ENCODE data around the gene CFAP97D2. TPM values are rescaled to one million over a fixed set of nuclear protein-coding genes. Genes with fewer than 3 reads are reported as not detected.
A peak's percentile ranks its signal among the peaks of the same experiment; 100 is the strongest.

The CFAP97D2 gene
- polyA plus RNA-seq, 3 donors = 0.21 TPM; not detected in 2

DNA sequence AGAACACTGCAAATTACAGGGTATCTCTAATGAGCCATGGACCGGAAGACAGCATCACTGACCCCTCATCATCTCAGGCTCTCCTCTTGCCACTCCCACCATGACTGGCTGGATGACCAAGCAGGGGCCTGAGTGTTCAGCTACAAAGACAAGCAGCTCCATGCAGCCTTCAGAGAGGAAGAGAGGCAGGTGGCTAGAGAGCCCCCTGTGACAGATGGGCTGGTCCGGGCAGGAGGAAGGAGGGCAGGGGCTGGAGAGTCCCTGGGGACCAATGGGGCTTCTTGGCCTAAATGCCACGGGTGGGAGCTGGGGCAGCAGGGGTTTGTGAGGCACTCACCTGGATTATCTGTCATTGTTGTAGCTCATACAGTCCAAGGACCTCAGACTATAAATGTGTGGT is 33.8 kb upstream of the CFAP97D2 start:
- H3K36me3 ChIP-seq (replicated peaks in 1 of 2; ENCODE audit: control insufficient read depth in 1 of 2, insufficient read depth in 2 of 2, low read length in 2 of 2) = no peaks in the 10 kb centered on the region
- no peak overlapping the region for H3K27ac ChIP-seq (ENCODE audit: low read depth in 1 of 2, low read length in 2 of 2)
- H3K9me3 Mint-ChIP-seq = peaks cover 0 to 5% (median 0%) of the 10 kb centered on the region in 7 donors
- intact Hi-C loops (cut with micrococcal nuclease) = no loop called here
- peaks cover 38% of the 10 kb centered on the region for H3K4me1 Mint-ChIP-seq
- DNase-seq = no peak
- H3K27me3 Mint-ChIP-seq (ENCODE audit: low read depth in 3 of 3) = peaks cover 13 to 15% (median 15%) of the 10 kb centered on the region in 3 donors
- H3K9ac ChIP-seq (ENCODE audit: insufficient read depth, low read length, poor library complexity, severe bottlenecking) = no peak overlapping the region
- 30% methylated on average over 3 of the region's 3 CpGs for WGBS (ENCODE audit: insufficient coverage)
- H3K4me1 ChIP-seq (ENCODE audit: control insufficient read depth in 1 of 2, insufficient read depth in 2 of 2, low read length in 2 of 2) = peaks cover 47 to 62% of the 10 kb centered on the region in 2 donors
- H3K4me3 ChIP-seq (replicated peaks in 1 of 3; ENCODE audit: low read depth in 2 of 3, low read length in 3 of 3) = no peak overlapping the region
- H3K9me3 ChIP-seq (replicated peaks in 1 of 2; ENCODE audit: control insufficient read depth in 1 of 2, insufficient read depth in 1 of 2, low read length in 2 of 2) = no peaks in the 10 kb centered on the region
- no peak overlapping the region for H2AFZ ChIP-seq (ENCODE audit: insufficient read depth, low read depth, low read length, poor library complexity, severe bottlenecking)
- no peaks in the 10 kb centered on the region for H4K20me1 ChIP-seq (ENCODE audit: insufficient read depth, low read length)
- no peak overlapping the region for H3K4me2 ChIP-seq (replicated peaks; ENCODE audit: extremely low read depth, low read length, poor library complexity, severe bottlenecking)
- H3K36me3 Mint-ChIP-seq = no peaks in the 10 kb centered on the region
- peak overlapping the region in 1 of 2 donors; percentile 39 for H3K4me3 Mint-ChIP-seq
- no peak overlapping the region for H3K27ac Mint-ChIP-seq
- H3K27me3 ChIP-seq (ENCODE audit: control insufficient read depth in 2 of 2, insufficient read depth in 2 of 2, low read length in 2 of 2) = peaks cover 0 to 11% of the 10 kb centered on the region in 2 donors
- H3K79me2 ChIP-seq (ENCODE audit: insufficient read depth, low read length) = no peaks in the 10 kb centered on the region
- TF ChIP-seq, protein P1, sequence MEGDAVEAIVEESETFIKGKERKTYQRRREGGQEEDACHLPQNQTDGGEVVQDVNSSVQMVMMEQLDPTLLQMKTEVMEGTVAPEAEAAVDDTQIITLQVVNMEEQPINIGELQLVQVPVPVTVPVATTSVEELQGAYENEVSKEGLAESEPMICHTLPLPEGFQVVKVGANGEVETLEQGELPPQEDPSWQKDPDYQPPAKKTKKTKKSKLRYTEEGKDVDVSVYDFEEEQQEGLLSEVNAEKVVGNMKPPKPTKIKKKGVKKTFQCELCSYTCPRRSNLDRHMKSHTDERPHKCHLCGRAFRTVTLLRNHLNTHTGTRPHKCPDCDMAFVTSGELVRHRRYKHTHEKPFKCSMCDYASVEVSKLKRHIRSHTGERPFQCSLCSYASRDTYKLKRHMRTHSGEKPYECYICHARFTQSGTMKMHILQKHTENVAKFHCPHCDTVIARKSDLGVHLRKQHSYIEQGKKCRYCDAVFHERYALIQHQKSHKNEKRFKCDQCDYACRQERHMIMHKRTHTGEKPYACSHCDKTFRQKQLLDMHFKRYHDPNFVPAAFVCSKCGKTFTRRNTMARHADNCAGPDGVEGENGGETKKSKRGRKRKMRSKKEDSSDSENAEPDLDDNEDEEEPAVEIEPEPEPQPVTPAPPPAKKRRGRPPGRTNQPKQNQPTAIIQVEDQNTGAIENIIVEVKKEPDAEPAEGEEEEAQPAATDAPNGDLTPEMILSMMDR (IDR thresholded peaks at IDR 0.05) = no peak

DNA sequence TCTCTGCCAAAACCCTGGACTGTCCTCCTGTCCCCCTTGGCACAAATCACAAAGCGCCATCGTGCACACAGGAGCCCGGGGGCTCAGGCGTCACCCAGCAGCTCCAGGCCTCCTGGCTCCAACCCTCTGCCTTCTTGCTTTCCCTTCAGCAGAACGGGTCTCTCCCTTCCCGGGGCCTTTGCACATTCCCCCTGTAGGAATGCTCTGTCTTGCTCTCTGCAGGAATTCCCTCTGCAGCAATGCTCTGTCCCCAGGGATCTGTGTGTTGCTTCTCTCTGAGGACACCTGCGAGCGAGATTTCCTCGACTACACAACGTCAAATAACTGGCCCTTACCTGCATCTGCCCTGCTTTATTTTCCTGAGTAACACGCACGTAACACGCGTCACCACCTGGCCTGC is 33.3 kb upstream of the CFAP97D2 start:
- TF ChIP-seq, protein P1 (IDR thresholded peaks at IDR 0.05) = no peak
- Histone ChIP-seq H3K79me2 (ENCODE audit: insufficient read depth, low read length) (no peaks in the 10 kb centered on the region), H3K4me2 (replicated peaks; ENCODE audit: extremely low read depth, low read length, poor library complexity, severe bottlenecking) (no peak overlapping the region), H3K9me3 (replicated peaks in 1 of 2; ENCODE audit: control insufficient read depth in 1 of 2, insufficient read depth in 1 of 2, low read length in 2 of 2) (no peaks in the 10 kb centered on the region), H3K4me3 (replicated peaks in 1 of 3; ENCODE audit: low read depth in 2 of 3, low read length in 3 of 3) (no peak overlapping the region), H3K27ac (ENCODE audit: low read depth in 1 of 2, low read length in 2 of 2) (no peak overlapping the region), H3K4me1 (ENCODE audit: control insufficient read depth in 1 of 2, insufficient read depth in 2 of 2, low read length in 2 of 2) (peaks cover 47 to 62% of the 10 kb centered on the region in 2 donors), H4K20me1 (ENCODE audit: insufficient read depth, low read length) (no peaks in the 10 kb centered on the region), H3K9ac (ENCODE audit: insufficient read depth, low read length, poor library complexity, severe bottlenecking) (no peak overlapping the region), H3K27me3 (ENCODE audit: control insufficient read depth in 2 of 2, insufficient read depth in 2 of 2, low read length in 2 of 2) (peaks cover 0 to 7% of the 10 kb centered on the region in 2 donors), H3K36me3 (replicated peaks in 1 of 2; ENCODE audit: control insufficient read depth in 1 of 2, insufficient read depth in 2 of 2, low read length in 2 of 2) (no peaks in the 10 kb centered on the region), H2AFZ (ENCODE audit: insufficient read depth, low read depth, low read length, poor library complexity, severe bottlenecking) (no peak overlapping the region)
- intact Hi-C loops (cut with micrococcal nuclease) = no loop called here
- H3K27ac Mint-ChIP-seq = peak overlapping the region in 1 of 7 donors; percentile 32
- no peak overlapping the region for H3K4me3 Mint-ChIP-seq
- no peak for DNase-seq
- H3K27me3 Mint-ChIP-seq (ENCODE audit: low read depth in 3 of 3) = peaks cover 13 to 15% (median 14%) of the 10 kb centered on the region in 3 donors
- H3K4me1 Mint-ChIP-seq = peaks cover 42% of the 10 kb centered on the region
- H3K36me3 Mint-ChIP-seq = no peaks in the 10 kb centered on the region
- peaks cover 0 to 3% (median 0%) of the 10 kb centered on the region in 7 donors for H3K9me3 Mint-ChIP-seq
- 95% methylated on average over 14 of the region's 14 CpGs for WGBS (ENCODE audit: insufficient coverage)

Data from CD14-positive monocyte (primary cell).